H9 (cell line): ENCODE measurements around the gene NUP214. TPM values are rescaled to one million over a fixed set of nuclear protein-coding genes. Genes with fewer than 3 reads are reported as not detected.

Experiments
- DNase-seq: peaks from one replicate; pipeline ENCODE4 v3.0.0-alpha.2; 2017
- H2AFZ ChIP-seq: one replicate; pipeline ENCODE4 v1.6.1; 2013; ENCODE audit warnings: mild to moderate bottlenecking, low read length, control low read depth, moderate library complexity
- H2AK5ac ChIP-seq: 2 replicates; pipeline ENCODE4 v1.6.1; 2013; ENCODE audit warnings: low read length, control low read depth, mixed read lengths; ENCODE audit not compliant: insufficient read length
- H2BK120ac ChIP-seq: one replicate; pipeline ENCODE4 v1.6.1; 2013; ENCODE audit warnings: low read depth, mild to moderate bottlenecking, low read length, control low read depth, inconsistent platforms; ENCODE audit not compliant: poor library complexity, severe bottlenecking
- H2BK12ac ChIP-seq: 2 replicates; pipeline ENCODE4 v1.6.1; 2013; ENCODE audit warnings: low read length, control low read depth, mixed read lengths, low read depth; ENCODE audit not compliant: insufficient read length
- H2BK15ac ChIP-seq: 2 replicates; pipeline ENCODE4 v1.6.1; 2013; ENCODE audit warnings: low read depth, low read length, control low read depth
- H2BK20ac ChIP-seq: one replicate; pipeline ENCODE4 v1.6.1; 2013; ENCODE audit warnings: low read depth, mild to moderate bottlenecking, low read length, control low read depth, inconsistent platforms; ENCODE audit not compliant: poor library complexity, severe bottlenecking
- H2BK5ac ChIP-seq: 2 replicates; pipeline ENCODE4 v1.6.1; 2013; ENCODE audit warnings: low read length, control low read depth, mixed read lengths; ENCODE audit not compliant: insufficient read length
- H3K14ac ChIP-seq: 2 replicates; pipeline ENCODE4 v1.6.1; 2013; ENCODE audit warnings: low read length, control low read depth; ENCODE audit not compliant: insufficient read depth
- H3K18ac ChIP-seq: 2 replicates; pipeline ENCODE4 v1.6.1; 2013; ENCODE audit warnings: low read depth, mild to moderate bottlenecking, mixed read lengths, low read length, control low read depth; ENCODE audit not compliant: insufficient read length
- H3K23ac ChIP-seq: 2 replicates; pipeline ENCODE4 v1.6.1; 2013; ENCODE audit warnings: low read length, control low read depth, mixed read lengths, low read depth; ENCODE audit not compliant: insufficient read length
- H3K23me2 ChIP-seq: 2 replicates; pipeline ENCODE4 v1.6.1; 2013; ENCODE audit warnings: low read depth, mild to moderate bottlenecking, mixed read lengths, low read length, control low read depth; ENCODE audit not compliant: insufficient read length, poor library complexity, severe bottlenecking
- H3K27ac ChIP-seq: 2 replicates; pipeline ENCODE4 v1.5.1; 2013; ENCODE audit warnings: low read length, control low read depth, mixed read lengths, low read depth; ENCODE audit not compliant: insufficient read length
- H3K27me3 ChIP-seq: 2 replicates; pipeline ENCODE4 v1.6.1; 2013; ENCODE audit warnings: low read length, control low read depth, inconsistent platforms; ENCODE audit not compliant: insufficient read depth
- H3K4ac ChIP-seq: 2 replicates; pipeline ENCODE4 v1.6.1; 2013; ENCODE audit warnings: low read depth, mild to moderate bottlenecking, control low read depth, inconsistent platforms, low read length, moderate library complexity
- H3K4me1 ChIP-seq: 2 replicates; pipeline ENCODE4 v1.6.1; 2013; ENCODE audit warnings: low read length, control low read depth, inconsistent platforms; ENCODE audit not compliant: insufficient read depth
- H3K4me2 ChIP-seq: 2 replicates; pipeline ENCODE4 v1.6.1; 2013; ENCODE audit warnings: low read length, control low read depth, mixed read lengths; ENCODE audit not compliant: insufficient read length, insufficient read depth
- H3K56ac ChIP-seq: 2 replicates; pipeline ENCODE4 v1.6.1; 2013; ENCODE audit warnings: low read depth, mild to moderate bottlenecking, mixed read lengths, low read length, control low read depth; ENCODE audit not compliant: insufficient read length
- H3K79me1 ChIP-seq: 2 replicates; pipeline ENCODE4 v1.6.1; 2013; ENCODE audit warnings: low read depth, mild to moderate bottlenecking, moderate library complexity, low read length, control low read depth, inconsistent platforms; ENCODE audit not compliant: insufficient read depth, poor library complexity, severe bottlenecking
- H3K79me2 ChIP-seq: 2 replicates; pipeline ENCODE4 v1.6.1; 2013; ENCODE audit warnings: low read length, control low read depth, inconsistent platforms; ENCODE audit not compliant: insufficient read depth
- H3K9ac ChIP-seq: 2 replicates; pipeline ENCODE4 v1.6.1; 2013; ENCODE audit warnings: low read length, control low read depth, mixed read lengths; ENCODE audit not compliant: insufficient read length; ENCODE audit errors: extremely low read depth
- H3K9me3 ChIP-seq: one replicate; pipeline ENCODE4 v1.6.1; 2013; ENCODE audit warnings: low read depth, low read length, inconsistent platforms; ENCODE audit not compliant: control insufficient read depth
- H3T11ph ChIP-seq: one replicate; pipeline ENCODE4 v1.6.1; 2013; ENCODE audit warnings: mild to moderate bottlenecking, low read length, control low read depth, inconsistent platforms
- H4K20me1 ChIP-seq: one replicate; pipeline ENCODE4 v1.6.1; 2013; ENCODE audit not compliant: control insufficient read depth, insufficient read length, insufficient read depth
- H4K5ac ChIP-seq: 2 replicates; pipeline ENCODE4 v1.6.1; 2013; ENCODE audit warnings: low read depth, mild to moderate bottlenecking, mixed read lengths, low read length, control low read depth; ENCODE audit not compliant: insufficient read length
- H4K8ac ChIP-seq: replicated peaks from 2 replicates; pipeline ENCODE4 v1.6.1; 2013; ENCODE audit warnings: low read length, control low read depth, mixed read lengths, low read depth; ENCODE audit not compliant: insufficient read length
- H4K91ac ChIP-seq: 2 replicates; pipeline ENCODE4 v1.6.1; 2013; ENCODE audit warnings: low read depth, mild to moderate bottlenecking, moderate library complexity, mixed read lengths, low read length, control low read depth; ENCODE audit not compliant: insufficient read length
- H3K27ac Mint-ChIP-seq, 3 experiments: 2 replicates in 2 of 3; 3 replicates in 1 of 3; pipeline ENCODE4 v1.8.0; 2020 to 2021; ENCODE audit warnings: mixed read lengths in 3 of 3, mild to moderate bottlenecking in 1 of 3, moderate library complexity in 1 of 3
- H3K27me3 Mint-ChIP-seq: 2 replicates; pipeline ENCODE4 v1.8.0; 2021; ENCODE audit warnings: low read depth, mild to moderate bottlenecking, moderate library complexity, mixed read lengths
- H3K36me3 Mint-ChIP-seq, 3 experiments: 2 replicates in 2 of 3; 3 replicates in 1 of 3; pipeline ENCODE4 v1.8.0; 2020 to 2021; ENCODE audit warnings: low read depth in 3 of 3, mixed read lengths in 3 of 3; ENCODE audit not compliant: insufficient read depth in 1 of 3
- H3K4me1 Mint-ChIP-seq, 2 experiments: 2 replicates each; pipeline ENCODE4 v1.8.0; 2020; ENCODE audit warnings: mixed read lengths in 2 of 2
- H3K4me3 Mint-ChIP-seq, 2 experiments: 2 replicates in 1 of 2; 3 replicates in 1 of 2; pipeline ENCODE4 v1.8.0; 2020 to 2021; ENCODE audit warnings: mild to moderate bottlenecking in 2 of 2, mixed read lengths in 2 of 2, moderate library complexity in 1 of 2
- H3K9me3 Mint-ChIP-seq, 2 experiments: 2 replicates in 1 of 2; 3 replicates in 1 of 2; pipeline ENCODE4 v1.8.0; 2020; ENCODE audit warnings: mild to moderate bottlenecking in 2 of 2, mixed read lengths in 2 of 2, moderate library complexity in 1 of 2
- CTCF ChIP-seq: fragments of 200-600 bp; sonication (generic); conservative IDR thresholded peaks from 3 replicates; pipeline ENCODE4 v1.8.0; 2021; ENCODE audit warnings: antibody characterized with exemption, mild to moderate bottlenecking
- WGBS: extraction: QIAGEN DNeasy Blood & Tissue Kit; methylation state at CpG from one replicate; pipeline ENCODE4 v1.1.7; 2013; ENCODE audit warnings: missing lambda C conversion rate, low lambda C conversion rate, mixed read lengths; ENCODE audit not compliant: insufficient read length; ENCODE audit errors: extremely low coverage; 5-methylcytosine and 5-hydroxymethylcytosine counted together
- total RNA-seq: library from RNA; stranded (reverse); gene quantifications from 2 replicates; pipeline ENCODE4 v1.2.1, GENCODE V29; 2021

Gene NUP214
- total RNA-seq, 1 experiment from 2014 or later: 53.8 TPM

- WGBS: no CpG with 5 or more reads among the region's 99 CpGs
- TF ChIP-seq CTCF: peak; percentile 48; the same call in 2 of the 3 replicates
- Mint-ChIP-seq H3K27me3 (peaks cover 23% of the 10 kb centered on the region), H3K9me3 (no peaks in the 10 kb centered on the region; a peak in 1 of 5 replicates), H3K4me1 (peaks cover 41 to 48% of the 10 kb centered on the region in 2 experiments), H3K36me3 (peaks cover 9 to 27% (median 22%) of the 10 kb centered on the region in 3 experiments; a peak in 6 of 7 replicates), H3K4me3 (peak within 1 kb of the TSS; percentile 82), H3K27ac (peak within 1 kb of the TSS; percentile 85 to 95 (median 90); a peak in 6 of 7 replicates)
- peak within 1 kb of the TSS; percentile 54 for H3K4me2 ChIP-seq
- H3K9me3 ChIP-seq: no peaks in the 10 kb centered on the region
- H3K23ac ChIP-seq: no peak within 1 kb of the TSS
- H2AFZ ChIP-seq: no peak within 1 kb of the TSS
- peak within 1 kb of the TSS; percentile 90; the same call in 1 of the 2 replicates for H3K14ac ChIP-seq
- H4K5ac ChIP-seq: no peak within 1 kb of the TSS
- H3T11ph ChIP-seq: no peak within 1 kb of the TSS
- H4K20me1 ChIP-seq: no peaks in the 10 kb centered on the region
- H2AK5ac ChIP-seq: no peak within 1 kb of the TSS
- no peak within 1 kb of the TSS for H2BK120ac ChIP-seq
- peak within 1 kb of the TSS; percentile 78 for H3K9ac ChIP-seq
- H3K4ac ChIP-seq: no peak within 1 kb of the TSS
- H3K23me2 ChIP-seq: peaks cover 3% of the 10 kb centered on the region
- H2BK12ac ChIP-seq: no peak within 1 kb of the TSS
- DNase-seq: peak; percentile 94
- H3K18ac ChIP-seq: peak within 1 kb of the TSS; percentile 66
- no peak within 1 kb of the TSS for H4K91ac ChIP-seq
- H2BK5ac ChIP-seq: no peak within 1 kb of the TSS
- H3K56ac ChIP-seq: no peak within 1 kb of the TSS
- no peak within 1 kb of the TSS for H2BK15ac ChIP-seq
- H3K27ac ChIP-seq: no peak within 1 kb of the TSS
- H4K8ac ChIP-seq: no peak within 1 kb of the TSS
- H3K79me2 ChIP-seq: no peaks in the 10 kb centered on the region; the same call in 1 of the 2 replicates
- no peaks in the 10 kb centered on the region for H3K27me3 ChIP-seq
- no peaks in the 10 kb centered on the region for H3K79me1 ChIP-seq
- H2BK20ac ChIP-seq: no peak within 1 kb of the TSS
- H3K4me1 ChIP-seq: peaks cover 14% of the 10 kb centered on the region; the same call in 1 of the 2 replicates
Observed at GRCh38 chr9:131096269-131097125, 28.9 kb upstream of the NUP214 start, which contains the start of gene AIF1L. TSS of gene AIF1L (plus strand) at chr9:131096531. CDS start at chr9:131096630, 99 bp downstream.
